HL-60 (cell line): ENCODE results near the gene NUMB.

Source experiments
- GABPA ChIP-seq: IDR thresholded peaks from 2 replicates; pipeline ENCODE4 v1.6.1; 2012; ENCODE audit warnings: low read depth
- POLR2AphosphoS5 ChIP-seq: IDR thresholded peaks from 2 replicates; pipeline ENCODE4 v1.6.1; 2012; ENCODE audit warnings: low read depth
- TF ChIP-seq, protein P1 (sequence below): IDR thresholded peaks from one replicate; pipeline ENCODE4 v1.5.1; 2011; ENCODE audit warnings: low read length, control low read depth, inconsistent platforms; ENCODE audit not compliant: insufficient read depth
- TF ChIP-seq, protein P2 (sequence below): IDR thresholded peaks from 2 replicates; pipeline ENCODE4 v1.6.1; 2012; ENCODE audit warnings: low read depth; ENCODE audit not compliant: insufficient replicate concordance

DNA sequence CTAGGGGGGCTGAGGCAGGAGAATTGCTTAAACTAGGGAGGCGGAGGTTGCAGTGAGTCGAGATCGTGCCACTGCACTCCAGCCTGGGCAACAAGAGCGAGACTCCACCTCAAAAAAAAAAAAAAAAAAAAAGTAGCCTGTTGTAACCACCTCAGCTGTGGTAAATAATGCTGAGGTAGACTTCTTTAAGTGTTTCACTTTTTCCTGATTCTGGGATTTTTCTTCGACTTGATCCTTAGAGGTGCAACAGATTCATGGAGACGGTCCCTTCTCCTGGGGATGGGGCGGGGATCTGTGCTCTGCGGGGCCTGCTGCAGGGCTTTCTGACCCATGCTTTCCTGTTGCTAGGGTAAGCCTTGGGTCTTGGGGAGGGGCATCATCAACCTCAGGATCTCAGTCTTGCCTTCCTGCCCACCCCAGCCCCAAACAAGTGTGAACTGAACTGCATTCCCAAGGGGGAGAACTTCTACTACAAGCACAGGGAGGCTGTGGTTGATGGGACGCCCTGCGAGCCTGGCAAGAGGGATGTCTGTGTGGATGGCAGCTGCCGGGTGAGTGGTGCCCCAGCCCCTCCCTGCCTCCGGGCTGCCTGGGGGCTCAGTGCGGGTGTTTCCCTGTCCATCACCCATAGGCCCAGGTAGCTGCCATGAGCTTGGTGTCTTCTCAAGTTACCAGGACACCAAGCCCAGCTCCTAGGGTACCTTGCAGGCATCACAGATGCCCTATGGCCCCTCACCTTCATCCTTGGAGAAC is 208.6 kb downstream of the NUMB start:
- TF ChIP-seq GABPA, result no peak
- TF ChIP-seq, protein P1, sequence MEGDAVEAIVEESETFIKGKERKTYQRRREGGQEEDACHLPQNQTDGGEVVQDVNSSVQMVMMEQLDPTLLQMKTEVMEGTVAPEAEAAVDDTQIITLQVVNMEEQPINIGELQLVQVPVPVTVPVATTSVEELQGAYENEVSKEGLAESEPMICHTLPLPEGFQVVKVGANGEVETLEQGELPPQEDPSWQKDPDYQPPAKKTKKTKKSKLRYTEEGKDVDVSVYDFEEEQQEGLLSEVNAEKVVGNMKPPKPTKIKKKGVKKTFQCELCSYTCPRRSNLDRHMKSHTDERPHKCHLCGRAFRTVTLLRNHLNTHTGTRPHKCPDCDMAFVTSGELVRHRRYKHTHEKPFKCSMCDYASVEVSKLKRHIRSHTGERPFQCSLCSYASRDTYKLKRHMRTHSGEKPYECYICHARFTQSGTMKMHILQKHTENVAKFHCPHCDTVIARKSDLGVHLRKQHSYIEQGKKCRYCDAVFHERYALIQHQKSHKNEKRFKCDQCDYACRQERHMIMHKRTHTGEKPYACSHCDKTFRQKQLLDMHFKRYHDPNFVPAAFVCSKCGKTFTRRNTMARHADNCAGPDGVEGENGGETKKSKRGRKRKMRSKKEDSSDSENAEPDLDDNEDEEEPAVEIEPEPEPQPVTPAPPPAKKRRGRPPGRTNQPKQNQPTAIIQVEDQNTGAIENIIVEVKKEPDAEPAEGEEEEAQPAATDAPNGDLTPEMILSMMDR, result no peak
- no peak for TF ChIP-seq POLR2AphosphoS5
- TF ChIP-seq, protein P2, sequence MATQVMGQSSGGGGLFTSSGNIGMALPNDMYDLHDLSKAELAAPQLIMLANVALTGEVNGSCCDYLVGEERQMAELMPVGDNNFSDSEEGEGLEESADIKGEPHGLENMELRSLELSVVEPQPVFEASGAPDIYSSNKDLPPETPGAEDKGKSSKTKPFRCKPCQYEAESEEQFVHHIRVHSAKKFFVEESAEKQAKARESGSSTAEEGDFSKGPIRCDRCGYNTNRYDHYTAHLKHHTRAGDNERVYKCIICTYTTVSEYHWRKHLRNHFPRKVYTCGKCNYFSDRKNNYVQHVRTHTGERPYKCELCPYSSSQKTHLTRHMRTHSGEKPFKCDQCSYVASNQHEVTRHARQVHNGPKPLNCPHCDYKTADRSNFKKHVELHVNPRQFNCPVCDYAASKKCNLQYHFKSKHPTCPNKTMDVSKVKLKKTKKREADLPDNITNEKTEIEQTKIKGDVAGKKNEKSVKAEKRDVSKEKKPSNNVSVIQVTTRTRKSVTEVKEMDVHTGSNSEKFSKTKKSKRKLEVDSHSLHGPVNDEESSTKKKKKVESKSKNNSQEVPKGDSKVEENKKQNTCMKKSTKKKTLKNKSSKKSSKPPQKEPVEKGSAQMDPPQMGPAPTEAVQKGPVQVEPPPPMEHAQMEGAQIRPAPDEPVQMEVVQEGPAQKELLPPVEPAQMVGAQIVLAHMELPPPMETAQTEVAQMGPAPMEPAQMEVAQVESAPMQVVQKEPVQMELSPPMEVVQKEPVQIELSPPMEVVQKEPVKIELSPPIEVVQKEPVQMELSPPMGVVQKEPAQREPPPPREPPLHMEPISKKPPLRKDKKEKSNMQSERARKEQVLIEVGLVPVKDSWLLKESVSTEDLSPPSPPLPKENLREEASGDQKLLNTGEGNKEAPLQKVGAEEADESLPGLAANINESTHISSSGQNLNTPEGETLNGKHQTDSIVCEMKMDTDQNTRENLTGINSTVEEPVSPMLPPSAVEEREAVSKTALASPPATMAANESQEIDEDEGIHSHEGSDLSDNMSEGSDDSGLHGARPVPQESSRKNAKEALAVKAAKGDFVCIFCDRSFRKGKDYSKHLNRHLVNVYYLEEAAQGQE, result no peak
